OCI-LY7 (cell line): ENCODE measurements around the gene SLC1A3. TPM values are rescaled to one million over a fixed set of nuclear protein-coding genes. Genes with fewer than 3 reads are reported as not detected.

ENCODE experiments used
- BruUV-seq: library from RNA; stranded (reverse); fragments of 400-500 nt; replicated peaks from 2 replicates; lab custom pipeline; 2021; lab: Mats Ljungman, UMichigan
- CTCF ChIA-PET: fragments of 300-600 bp; sonication (Branson Sonifier 250); formaldehyde crosslinking; loops from one replicate; lab custom pipeline; 2022; ENCODE audit warnings: antibody characterized with exemption; ENCODE audit not compliant: unreplicated experiment; lab: Charles Lee
- POLR2A ChIA-PET: fragments of 300-600 bp; sonication (Branson Sonifier 250); formaldehyde crosslinking; loops from one replicate; lab custom pipeline; 2022; ENCODE audit warnings: antibody characterized with exemption; lab: Charles Lee
- DNase-seq: peaks from one replicate; pipeline ENCODE4 v3.0.0-alpha.2; 2015; ENCODE audit warnings: low spot score
- H2AFZ ChIP-seq: fragments of 200-600 bp; sonication (generic), shearing (Covaris generic); 2 replicates; pipeline ENCODE4 v1.6.1; 2014; ENCODE audit warnings: mild to moderate bottlenecking, antibody characterized with exemption, low read length, moderate library complexity
- H3K27ac ChIP-seq: fragments of 200-600 bp; sonication (generic); 2 replicates; pipeline ENCODE4 v1.5.1; 2014; ENCODE audit warnings: mixed run types, low read depth, mild to moderate bottlenecking, moderate library complexity, low read length, inconsistent platforms; ENCODE audit not compliant: poor library complexity, severe bottlenecking
- H3K36me3 ChIP-seq: fragments of 200-600 bp; sonication (generic); 2 replicates; pipeline ENCODE4 v1.6.1; 2014; ENCODE audit warnings: mild to moderate bottlenecking, antibody characterized with exemption, low read length, moderate library complexity, mixed read lengths; ENCODE audit not compliant: insufficient read depth
- H3K4me1 ChIP-seq: fragments of 200-600 bp; sonication (generic); 2 replicates; pipeline ENCODE4 v1.5.1; 2014; ENCODE audit warnings: mild to moderate bottlenecking, low read length; ENCODE audit not compliant: insufficient read depth, poor library complexity, severe bottlenecking
- H3K4me2 ChIP-seq: fragments of 200-600 bp; sonication (generic); 2 replicates; pipeline ENCODE4 v1.6.1; 2014; ENCODE audit warnings: mild to moderate bottlenecking, low read length
- H3K4me3 ChIP-seq: fragments of 200-600 bp; sonication (generic); 2 replicates; pipeline ENCODE4 v1.5.1; 2014; ENCODE audit warnings: mild to moderate bottlenecking, low read depth, low read length; ENCODE audit not compliant: poor library complexity, severe bottlenecking
- H3K79me2 ChIP-seq: fragments of 200-600 bp; sonication (generic); 2 replicates; pipeline ENCODE4 v1.6.1; 2016; ENCODE audit warnings: low read depth, mild to moderate bottlenecking, low read length, moderate library complexity, mixed read lengths; ENCODE audit not compliant: insufficient read depth
- H3K9me2 ChIP-seq: fragments of 200-600 bp; sonication (generic); 2 replicates; pipeline ENCODE4 v1.6.1; 2016; ENCODE audit warnings: mild to moderate bottlenecking, low read length, mixed read lengths; ENCODE audit not compliant: insufficient read depth
- H3K9me3 ChIP-seq: fragments of 200-600 bp; sonication (generic); 2 replicates; pipeline ENCODE4 v1.6.1; 2014; ENCODE audit warnings: mild to moderate bottlenecking, mixed run types, low read length, mixed read lengths
- H4K20me1 ChIP-seq: fragments of 200-600 bp; sonication (generic); 2 replicates; pipeline ENCODE4 v1.6.1; 2014; ENCODE audit warnings: mild to moderate bottlenecking, antibody characterized with exemption, low read length, moderate library complexity, mixed read lengths; ENCODE audit not compliant: insufficient read depth
- CTCF ChIP-seq: fragments of 200-600 bp; sonication (generic); conservative IDR thresholded peaks from 2 replicates; pipeline ENCODE4 v1.5.1; 2014; ENCODE audit warnings: mild to moderate bottlenecking, antibody characterized with exemption, low read length, moderate library complexity, mixed read lengths
- EZH2phosphoT487 ChIP-seq: fragments of 200-600 bp; sonication (generic); IDR thresholded peaks from 2 replicates; pipeline ENCODE4 v1.6.1; 2018; ENCODE audit warnings: low read depth, borderline replicate concordance, mild to moderate bottlenecking, mixed run types, antibody characterized with exemption, low read length, moderate library complexity, mixed read lengths
- intact Hi-C: fragments of 100-400 bp; cut with micrococcal nuclease; formaldehyde crosslinking; loops from one replicate; pipeline ENCODE4 v1.10.0; 2022; ENCODE audit not compliant: unreplicated experiment
- total RNA-seq, 2 experiments: library from RNA; depleted of rRNA in 1 of 2; stranded (reverse); fragments of >200 nt in 1 of 2; shearing (Covaris generic) in 1 of 2; gene quantifications; 2 replicates each; pipeline ENCODE4 v1.2.3, GENCODE V29; 2014 to 2022

SLC1A3 gene
- total RNA-seq, 2 experiments from 2014 or later = not detected

- Histone ChIP-seq H3K79me2 (no peaks in the 10 kb centered on the region), H2AFZ (peak overlapping the region; percentile 67), H3K4me3 (peak overlapping the region; percentile 47), H3K4me1 (peaks cover 11% of the 10 kb centered on the region), H3K9me3 (no peaks in the 10 kb centered on the region), H3K36me3 (no peaks in the 10 kb centered on the region), H4K20me1 (no peaks in the 10 kb centered on the region), H3K9me2 (no peaks in the 10 kb centered on the region), H3K27ac (no peak overlapping the region), H3K4me2 (peak overlapping the region; percentile 69)
- BruUV-seq = no TSS peak
- DNase-seq = peak; percentile 70
- TF ChIP-seq CTCF (peak; percentile 75), EZH2phosphoT487 (no peak)
- ChIA-PET POLR2A (interaction anchor here (0.8 to 1.6 kb wide), 2 partner anchors 9 to 151 kb away, joined by 3 to 8 read pairs; no protein-coding TSS in a partner anchor), CTCF (interaction anchor here (1.0 kb wide), 1 partner anchor 10 kb away, joined by 4 read pairs; no protein-coding TSS in a partner anchor)
- intact Hi-C loops = no loop called here
These were observed 83.9 kb downstream of the SLC1A3 start for GRCh38 chr5:36690041-36690961.

- Histone ChIP-seq H3K9me2 (no peaks in the 10 kb centered on the region), H3K79me2 (no peaks in the 10 kb centered on the region), H3K36me3 (no peaks in the 10 kb centered on the region), H3K4me1 (peaks cover 11% of the 10 kb centered on the region), H4K20me1 (no peaks in the 10 kb centered on the region), H3K4me2 (no peak overlapping the region), H2AFZ (peak overlapping the region; percentile 67; the same call in 1 of the 2 replicates), H3K4me3 (no peak overlapping the region), H3K9me3 (no peaks in the 10 kb centered on the region), H3K27ac (no peak overlapping the region)
- DNase-seq = no peak
- ChIA-PET POLR2A (interaction anchor here (1.6 kb wide), 1 partner anchor 8 kb away, joined by 8 read pairs; no protein-coding TSS in a partner anchor), CTCF (no interaction called here)
- BruUV-seq = no TSS peak
- intact Hi-C loops = no loop called here
- TF ChIP-seq EZH2phosphoT487 = no peak
- no peak for TF ChIP-seq CTCF
These were observed 84.8 kb downstream of the SLC1A3 start for GRCh38 chr5:36691226-36691625.
